GM19324 (cell line): ENCODE data around the gene KRTAP10-5.
"Not testable (repeated sequence)": the region's sequence is repeated elsewhere in the genome, so short reads cannot be mapped to it uniquely, and the experiment has no call there.

Experiments
- ATAC-seq: cut with Tn5 transposase; IDR thresholded peaks from one replicate; pipeline ENCODE4 v1.9.1; 2021; ENCODE audit warnings: mild to moderate bottlenecking, moderate library complexity; ENCODE audit not compliant: unreplicated experiment, low FRiP score

The KRTAP10-5 gene

DNA sequence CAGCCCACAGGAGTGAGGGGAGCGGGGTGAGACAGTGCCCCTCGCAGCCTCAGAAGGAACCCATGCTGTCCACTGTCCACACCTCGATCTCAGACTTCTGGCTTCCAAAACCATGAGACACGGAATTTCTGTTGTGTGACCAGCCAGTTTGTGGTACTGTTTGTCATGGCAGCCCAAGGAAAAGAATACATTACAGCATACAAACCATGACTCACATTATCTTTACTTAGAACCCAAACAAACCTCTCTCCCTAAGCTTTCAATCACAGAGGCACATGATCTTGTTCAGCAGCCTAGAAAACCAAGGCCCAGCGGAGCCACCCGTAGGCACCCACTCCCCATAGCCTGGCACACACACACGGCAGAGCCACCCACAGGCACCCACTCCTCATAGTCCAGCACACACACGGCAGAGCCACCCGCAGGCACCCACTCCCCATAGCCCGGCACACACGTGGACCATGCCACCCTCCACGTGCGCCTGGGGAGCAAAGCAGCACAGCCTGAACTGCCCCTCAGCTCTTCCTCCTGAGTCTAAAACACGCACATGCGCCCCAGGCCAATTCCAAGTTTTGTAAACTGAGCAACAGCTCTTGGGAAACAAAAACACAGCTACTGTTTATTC lies 7.3 kb downstream of the KRTAP10-5 start:
- ATAC-seq: no peak

GRCh38 chr21:44571844-44572782 lies 8.3 kb downstream of the KRTAP10-5 start:
- no peak for ATAC-seq

- no peak for ATAC-seq
Observed at GRCh38 chr21:44571296-44571695, 9.1 kb downstream of the KRTAP10-5 start.

DNA sequence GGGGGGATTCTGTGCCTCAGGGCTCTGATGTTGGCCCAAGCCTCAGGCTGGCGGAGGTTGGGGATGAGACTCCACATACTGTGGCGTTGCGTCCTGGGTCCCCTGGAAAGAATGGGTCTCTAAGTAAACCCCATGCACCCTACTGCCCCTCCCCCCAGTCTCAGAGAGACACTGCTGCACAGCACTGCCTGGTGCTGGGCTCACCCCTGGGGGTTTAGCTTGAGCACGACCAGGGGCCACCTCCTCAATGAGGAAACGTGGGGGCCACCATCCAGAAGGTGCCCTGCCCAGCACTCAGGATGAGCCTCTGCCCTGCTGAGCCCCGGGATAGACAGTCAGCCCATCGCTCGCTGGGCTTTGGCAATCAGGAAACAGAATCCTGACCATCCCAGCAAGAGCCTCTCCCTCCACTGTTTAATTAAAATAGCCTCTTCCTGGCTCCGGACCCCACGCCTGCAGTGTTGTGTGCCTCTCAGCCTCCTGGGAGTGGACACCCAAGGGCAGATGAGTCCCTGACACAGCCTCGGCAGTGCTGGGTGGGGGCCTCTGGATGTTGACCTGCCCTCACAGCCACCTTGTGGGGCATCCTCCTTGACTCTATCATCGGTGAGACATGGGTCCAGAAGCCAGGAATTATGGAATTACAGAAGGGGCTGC lies 10.4 kb downstream of the KRTAP10-5 start:
- no peak for ATAC-seq

GRCh38 chr21:44568667-44569556 lies 11.5 kb downstream of the KRTAP10-5 start:
- ATAC-seq: no peak

- ATAC-seq: no peak
Observed at GRCh38 chr21:44568261-44568660, 12.1 kb downstream of the KRTAP10-5 start.

DNA sequence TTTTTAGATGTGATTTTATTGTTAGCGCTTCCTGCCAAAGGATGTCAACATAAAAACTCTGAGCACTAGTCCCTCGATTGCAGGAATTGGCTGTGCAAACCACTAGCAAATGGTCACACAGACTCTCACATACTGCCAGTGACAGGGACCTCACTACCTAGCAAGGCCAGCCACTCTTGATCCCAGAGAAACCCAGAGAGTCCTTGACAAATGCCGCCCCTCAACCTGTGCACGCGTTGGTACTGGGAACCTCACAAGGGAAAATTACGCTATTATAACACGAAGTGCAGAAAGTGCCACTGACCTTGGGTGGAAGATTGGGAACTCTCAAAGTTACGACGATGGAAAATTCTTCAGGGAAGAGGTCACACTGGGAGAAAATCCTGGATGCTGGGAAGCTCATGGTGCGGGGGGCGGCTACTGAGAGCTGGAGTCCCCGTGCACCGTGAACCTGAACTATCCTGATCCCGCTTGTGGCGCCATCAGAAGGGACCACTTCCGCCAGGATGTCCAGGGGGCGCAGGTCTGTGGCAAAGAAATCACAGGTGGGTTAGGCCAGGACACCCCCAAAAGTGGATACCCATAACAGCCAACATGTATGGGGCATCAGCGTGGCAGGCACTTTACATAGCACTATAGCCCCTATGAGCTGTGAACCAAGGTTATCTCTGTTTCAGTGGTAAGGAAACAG lies 12.8 kb downstream of the KRTAP10-5 start:
- ATAC-seq: no peak

DNA sequence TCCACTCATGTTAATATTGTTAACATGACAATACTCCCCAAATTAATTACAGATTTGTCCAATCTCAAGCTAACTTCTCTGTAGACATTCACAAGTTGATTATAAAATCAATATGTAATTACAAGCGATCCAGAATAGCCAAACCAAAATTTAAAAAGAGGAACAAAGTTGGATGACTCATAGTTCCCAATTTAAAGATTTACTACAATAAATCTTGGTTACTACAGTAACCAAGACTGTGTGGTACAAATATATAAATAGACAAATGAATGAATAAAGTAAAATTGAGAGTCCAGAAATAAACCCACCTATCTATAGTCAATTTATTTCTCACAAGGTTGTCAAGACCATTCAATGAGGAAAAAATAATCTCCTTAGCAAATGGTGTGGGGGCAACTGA lies 14.0 kb downstream of the KRTAP10-5 start:
- ATAC-seq: no peak

DNA sequence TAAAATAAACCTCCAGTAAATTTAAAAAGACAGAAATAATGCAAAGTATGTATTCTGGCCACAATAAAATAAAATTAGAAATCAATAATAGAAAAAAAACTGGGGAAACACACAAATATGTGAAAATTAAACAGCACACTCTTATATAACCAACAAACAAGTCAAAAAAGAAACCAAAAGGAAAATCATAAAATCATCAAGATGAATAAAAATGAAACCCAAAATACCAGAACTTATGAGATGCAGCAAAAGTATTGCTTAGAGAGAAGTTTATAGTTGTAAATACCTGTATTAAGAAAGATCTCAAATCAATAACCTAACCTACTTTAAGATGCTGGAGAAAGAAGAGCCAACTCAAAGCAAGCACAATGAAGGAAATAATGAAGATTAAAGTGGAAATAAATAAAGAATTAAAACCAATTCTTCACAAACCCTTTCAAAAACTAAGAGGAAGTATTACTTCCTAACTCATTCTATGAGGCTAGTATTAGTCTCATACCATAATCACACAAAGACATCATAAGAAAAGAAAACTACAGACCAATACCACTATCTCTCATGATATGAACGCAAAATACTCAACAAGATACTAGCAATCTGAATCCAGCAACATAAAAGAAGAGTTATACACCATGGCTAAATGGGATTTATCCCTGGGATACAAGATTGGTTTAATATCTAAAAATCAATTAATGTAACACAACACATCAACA lies 15.4 kb downstream of the KRTAP10-5 start:
- ATAC-seq: no peak

DNA sequence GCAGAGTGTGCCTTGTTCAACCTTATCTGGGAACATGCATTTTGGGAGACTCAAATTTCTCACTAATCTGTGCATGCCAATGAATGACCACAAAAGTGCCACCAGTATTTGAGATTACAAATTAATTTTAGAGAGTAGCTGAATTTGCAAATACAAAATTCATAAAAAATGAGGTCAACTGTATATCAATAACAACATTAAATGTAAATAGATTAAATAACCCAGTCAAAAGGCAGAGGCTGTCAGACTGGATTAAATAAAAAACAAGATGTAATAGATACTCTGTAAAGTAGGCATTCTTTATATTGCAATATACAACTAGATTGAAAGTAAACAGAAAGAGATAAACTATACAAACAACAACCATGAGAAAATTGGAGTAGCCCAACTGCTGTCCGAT lies 16.3 kb downstream of the KRTAP10-5 start:
- ATAC-seq: no peak

DNA sequence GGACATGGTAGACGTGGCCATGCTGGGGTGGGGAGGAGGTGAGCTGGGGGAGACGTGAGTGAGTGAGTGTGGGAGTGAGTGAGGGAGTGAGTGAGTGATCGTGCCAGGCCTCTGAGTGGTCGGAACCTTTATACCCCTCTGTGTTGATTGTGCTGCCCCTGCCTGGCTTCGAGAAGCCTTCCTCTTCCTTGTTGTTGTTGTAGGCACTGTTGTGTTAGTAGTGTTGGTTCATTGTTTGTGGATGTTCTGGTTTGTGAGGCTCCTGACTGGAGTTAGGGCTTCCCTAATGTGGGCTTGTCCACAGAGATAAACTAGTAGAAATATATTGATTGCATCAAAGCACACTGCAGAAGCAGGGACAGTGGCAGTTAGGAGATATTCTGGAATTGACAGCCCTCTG lies 21.7 kb downstream of the KRTAP10-5 start, which contains the start of gene KRTAP10-3:
KRTAP10-3 (minus strand) TSS at position 101 of the 400 bp plus-strand sequence; CDS start at position 21, 80 bp downstream.
- no peak for ATAC-seq

GRCh38 chr21:44558329-44558675 lies 22.1 kb downstream of the KRTAP10-5 start:
- ATAC-seq: not testable (repeated sequence)

- no peak for ATAC-seq
Observed at GRCh38 chr21:44557491-44558328, 22.7 kb downstream of the KRTAP10-5 start.

DNA sequence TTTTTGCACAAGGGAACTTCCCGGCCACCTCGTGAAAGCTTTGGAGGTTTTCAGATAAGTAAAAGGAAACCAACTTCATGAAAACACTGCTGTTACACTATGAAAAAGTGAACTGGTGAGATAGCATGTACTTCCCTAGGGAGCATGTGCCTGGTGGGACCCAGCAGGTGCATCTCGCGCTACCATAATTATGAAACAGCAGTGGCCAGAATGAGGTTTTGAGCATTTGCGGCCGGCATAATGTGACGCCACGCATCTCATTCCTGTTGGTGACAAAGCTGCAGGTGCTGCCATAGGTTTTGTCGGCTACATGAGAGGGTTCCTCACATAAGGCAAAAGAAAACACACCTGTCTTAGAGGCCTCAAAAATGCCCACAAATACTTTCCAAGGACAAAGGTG lies 23.5 kb downstream of the KRTAP10-5 start:
- ATAC-seq: no peak

GRCh38 chr21:44555200-44555875 lies 25.1 kb downstream of the KRTAP10-5 start:
- ATAC-seq: no peak

DNA sequence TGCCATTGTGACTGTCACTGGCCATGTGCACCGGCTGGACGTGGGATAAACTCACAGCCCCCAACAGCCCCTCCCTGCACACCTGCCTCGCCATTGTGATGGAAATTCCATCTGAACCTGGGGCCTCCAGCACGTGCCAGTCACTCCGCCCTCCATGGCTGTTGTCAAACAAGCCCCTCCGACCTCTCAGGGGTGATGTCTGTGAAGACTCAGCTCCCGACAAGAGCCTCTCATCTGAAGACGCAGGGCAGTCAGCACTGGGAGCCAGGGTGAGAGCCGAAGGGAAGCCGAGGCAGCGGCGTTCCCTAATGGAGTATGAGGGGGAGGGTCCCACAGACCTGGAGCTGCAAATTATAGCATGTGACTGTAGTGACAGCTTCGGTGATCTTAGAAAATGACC lies 27.7 kb downstream of the KRTAP10-5 start:
- no peak for ATAC-seq

- no peak for ATAC-seq
Observed at GRCh38 chr21:44552136-44552535, 28.3 kb downstream of the KRTAP10-5 start.
